HEK293 (cell line): ENCODE results near the gene CPNE9.

ENCODE experiments used
- GLI4 ChIP-seq: fragments of 450-650 bp; formaldehyde crosslinking; IDR thresholded peaks from 2 replicates; pipeline ENCODE4 v1.5.1; 2016; ENCODE audit warnings: missing biosample characterization, missing genetic modification characterization
- ZNF24 ChIP-seq: fragments of 450-650 bp; formaldehyde crosslinking; IDR thresholded peaks from 2 replicates; pipeline ENCODE4 v1.5.1; 2016; ENCODE audit warnings: missing biosample characterization, missing genetic modification characterization
- ZNF549 ChIP-seq: fragments of 450-650 bp; IDR thresholded peaks from 2 replicates; pipeline ENCODE4 v1.5.1; 2018; ENCODE audit warnings: missing biosample characterization, missing genetic modification characterization, mild to moderate bottlenecking, inconsistent platforms, moderate library complexity
- ZNF596 ChIP-seq: fragments of 450-650 bp; IDR thresholded peaks from 2 replicates; pipeline ENCODE4 v1.5.0; 2018; ENCODE audit warnings: missing biosample characterization, mild to moderate bottlenecking, missing genetic modification characterization, moderate library complexity
- ZNF707 ChIP-seq: fragments of 450-650 bp; formaldehyde crosslinking; IDR thresholded peaks from 2 replicates; pipeline ENCODE4 v1.5.1; 2016; ENCODE audit warnings: missing biosample characterization, missing genetic modification characterization
- TF ChIP-seq, protein P1 (sequence below): fragments of 450-650 bp; formaldehyde crosslinking; IDR thresholded peaks from 2 replicates; pipeline ENCODE4 v1.5.1; 2016; ENCODE audit warnings: missing biosample characterization, missing genetic modification characterization
- TF ChIP-seq, protein P2 (sequence below): fragments of 450-650 bp; formaldehyde crosslinking; IDR thresholded peaks from 2 replicates; pipeline ENCODE4 v1.5.1; 2016; ENCODE audit warnings: missing biosample characterization, missing genetic modification characterization
- TF ChIP-seq, protein P3 (sequence below): fragments of 450-650 bp; formaldehyde crosslinking; IDR thresholded peaks from 2 replicates; pipeline ENCODE4 v1.5.1; 2016; ENCODE audit warnings: missing biosample characterization, missing genetic modification characterization, low read depth

DNA sequence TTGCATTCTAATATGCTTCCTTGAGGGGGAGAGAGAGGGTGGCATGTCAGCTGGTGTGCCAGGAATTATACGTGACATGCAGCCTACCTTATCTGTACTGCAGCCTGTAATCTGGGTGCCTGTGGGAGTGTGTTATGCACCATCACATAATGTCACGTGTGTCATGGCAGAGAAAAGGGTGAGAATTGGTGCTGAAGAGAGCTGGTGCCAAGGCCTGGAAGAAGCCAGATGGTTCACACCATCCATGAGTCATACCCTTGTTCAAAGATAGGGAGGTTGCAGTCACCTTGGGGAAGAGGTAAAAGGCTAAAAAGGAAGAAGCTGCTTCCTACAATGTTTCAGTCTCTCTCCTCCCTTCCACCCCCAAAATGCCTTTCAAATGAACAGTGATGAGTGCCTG, 33.2 kb downstream of the CPNE9 start:
- TF ChIP-seq ZNF596 (tag by site-specific recombination) (no peak), ZNF24 (tag by site-specific recombination) (no peak), GLI4 (tag by site-specific recombination) (no peak), ZNF549 (tag by site-specific recombination) (no peak), ZNF707 (tag by site-specific recombination) (no peak)
- TF ChIP-seq, protein P1, sequence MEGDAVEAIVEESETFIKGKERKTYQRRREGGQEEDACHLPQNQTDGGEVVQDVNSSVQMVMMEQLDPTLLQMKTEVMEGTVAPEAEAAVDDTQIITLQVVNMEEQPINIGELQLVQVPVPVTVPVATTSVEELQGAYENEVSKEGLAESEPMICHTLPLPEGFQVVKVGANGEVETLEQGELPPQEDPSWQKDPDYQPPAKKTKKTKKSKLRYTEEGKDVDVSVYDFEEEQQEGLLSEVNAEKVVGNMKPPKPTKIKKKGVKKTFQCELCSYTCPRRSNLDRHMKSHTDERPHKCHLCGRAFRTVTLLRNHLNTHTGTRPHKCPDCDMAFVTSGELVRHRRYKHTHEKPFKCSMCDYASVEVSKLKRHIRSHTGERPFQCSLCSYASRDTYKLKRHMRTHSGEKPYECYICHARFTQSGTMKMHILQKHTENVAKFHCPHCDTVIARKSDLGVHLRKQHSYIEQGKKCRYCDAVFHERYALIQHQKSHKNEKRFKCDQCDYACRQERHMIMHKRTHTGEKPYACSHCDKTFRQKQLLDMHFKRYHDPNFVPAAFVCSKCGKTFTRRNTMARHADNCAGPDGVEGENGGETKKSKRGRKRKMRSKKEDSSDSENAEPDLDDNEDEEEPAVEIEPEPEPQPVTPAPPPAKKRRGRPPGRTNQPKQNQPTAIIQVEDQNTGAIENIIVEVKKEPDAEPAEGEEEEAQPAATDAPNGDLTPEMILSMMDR (tag by site-specific recombination): no peak
- TF ChIP-seq, protein P2, sequence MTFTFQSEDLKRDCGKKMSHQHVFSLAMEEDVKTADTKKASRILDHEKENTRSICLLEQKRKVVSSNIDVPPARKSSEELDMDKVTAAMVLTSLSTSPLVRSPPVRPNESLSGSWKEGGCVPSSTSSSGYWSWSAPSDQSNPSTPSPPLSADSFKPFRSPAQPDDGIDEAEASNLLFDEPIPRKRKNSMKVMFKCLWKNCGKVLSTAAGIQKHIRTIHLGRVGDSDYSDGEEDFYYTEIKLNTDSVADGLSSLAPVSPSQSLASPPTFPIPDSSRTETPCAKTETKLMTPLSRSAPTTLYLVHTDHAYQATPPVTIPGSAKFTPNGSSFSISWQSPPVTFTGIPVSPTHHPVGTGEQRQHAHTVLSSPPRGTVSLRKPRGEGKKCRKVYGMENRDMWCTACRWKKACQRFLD (tag by site-specific recombination): no peak
- TF ChIP-seq, protein P3, sequence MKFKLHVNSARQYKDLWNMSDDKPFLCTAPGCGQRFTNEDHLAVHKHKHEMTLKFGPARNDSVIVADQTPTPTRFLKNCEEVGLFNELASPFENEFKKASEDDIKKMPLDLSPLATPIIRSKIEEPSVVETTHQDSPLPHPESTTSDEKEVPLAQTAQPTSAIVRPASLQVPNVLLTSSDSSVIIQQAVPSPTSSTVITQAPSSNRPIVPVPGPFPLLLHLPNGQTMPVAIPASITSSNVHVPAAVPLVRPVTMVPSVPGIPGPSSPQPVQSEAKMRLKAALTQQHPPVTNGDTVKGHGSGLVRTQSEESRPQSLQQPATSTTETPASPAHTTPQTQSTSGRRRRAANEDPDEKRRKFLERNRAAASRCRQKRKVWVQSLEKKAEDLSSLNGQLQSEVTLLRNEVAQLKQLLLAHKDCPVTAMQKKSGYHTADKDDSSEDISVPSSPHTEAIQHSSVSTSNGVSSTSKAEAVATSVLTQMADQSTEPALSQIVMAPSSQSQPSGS (tag by site-specific recombination): no peak
